ENCODE data around the gene EPS15.

GRCh38 chr1:51443555-51443954 lies 75.5 kb downstream of the EPS15 start:
- TF ChIP-seq CTCF (IDR thresholded peaks at IDR 0.05), result no peak
- no peak for TF ChIP-seq ERG (CRISPR knock-in tag; IDR thresholded peaks at IDR 0.05)
- peak; percentile 69; the same call in 1 of the 2 replicates for TF ChIP-seq ZNF121 (CRISPR knock-in tag; IDR thresholded peaks at IDR 0.05)
- TF ChIP-seq, protein P1, sequence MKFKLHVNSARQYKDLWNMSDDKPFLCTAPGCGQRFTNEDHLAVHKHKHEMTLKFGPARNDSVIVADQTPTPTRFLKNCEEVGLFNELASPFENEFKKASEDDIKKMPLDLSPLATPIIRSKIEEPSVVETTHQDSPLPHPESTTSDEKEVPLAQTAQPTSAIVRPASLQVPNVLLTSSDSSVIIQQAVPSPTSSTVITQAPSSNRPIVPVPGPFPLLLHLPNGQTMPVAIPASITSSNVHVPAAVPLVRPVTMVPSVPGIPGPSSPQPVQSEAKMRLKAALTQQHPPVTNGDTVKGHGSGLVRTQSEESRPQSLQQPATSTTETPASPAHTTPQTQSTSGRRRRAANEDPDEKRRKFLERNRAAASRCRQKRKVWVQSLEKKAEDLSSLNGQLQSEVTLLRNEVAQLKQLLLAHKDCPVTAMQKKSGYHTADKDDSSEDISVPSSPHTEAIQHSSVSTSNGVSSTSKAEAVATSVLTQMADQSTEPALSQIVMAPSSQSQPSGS (CRISPR knock-in tag; IDR thresholded peaks at IDR 0.05; ENCODE audit: borderline replicate concordance, low read depth), result no peak
- no peak for TF ChIP-seq ARID4B (CRISPR knock-in tag; IDR thresholded peaks at IDR 0.05; ENCODE audit: borderline replicate concordance)
- no peak for TF ChIP-seq MYBL2 (CRISPR knock-in tag; IDR thresholded peaks at IDR 0.05)
- no peak for TF ChIP-seq TP53 (CRISPR knock-in tag; IDR thresholded peaks at IDR 0.05)
- TF ChIP-seq FOXJ3 (CRISPR knock-in tag; IDR thresholded peaks at IDR 0.05; ENCODE audit: borderline replicate concordance), result no peak
- no peak for TF ChIP-seq NFYB (CRISPR knock-in tag; conservative IDR thresholded peaks at IDR 0.05; ENCODE audit: low read depth)
- no peak for TF ChIP-seq JUN (CRISPR knock-in tag; IDR thresholded peaks at IDR 0.05)
- TF ChIP-seq HMGA2 (CRISPR knock-in tag; IDR thresholded peaks at IDR 0.05), result no peak
